H1 (cell line): Measurements from ENCODE around the gene INPP5K. TPM values are rescaled to one million over a fixed set of nuclear protein-coding genes. Genes with fewer than 3 reads are reported as not detected.

ENCODE experiments used
- CTCF ChIA-PET: fragments of 300-600 bp; sonication (Branson Sonifier 250); formaldehyde crosslinking; loops from one replicate; lab custom pipeline; 2021; ENCODE audit not compliant: partially characterized antibody; lab: Charles Lee
- POLR2A ChIA-PET: fragments of 300-600 bp; sonication (Branson Sonifier 250); formaldehyde crosslinking; loops from one replicate; lab custom pipeline; 2021; ENCODE audit warnings: inconsistent platforms; ENCODE audit not compliant: partially characterized antibody; lab: Charles Lee
- DNase-seq, 2 experiments: peaks; one replicate each; pipeline versions ENCODE4 v3.0.0 to v3.0.0-alpha.2; 2010 to 2022; ENCODE audit warnings: low spot score in 2 of 2, low read depth in 1 of 2, mixed read lengths in 1 of 2
- FAIRE-seq: peaks from 2 replicates; lab custom pipeline; 2011; peaks lifted over from hg19 to GRCh38; lab: Jason Lieb, UNC
- H2AFZ ChIP-seq: 2 replicates; pipeline ENCODE4 v1.8.1; 2012; ENCODE audit warnings: low read length, inconsistent platforms
- H2AK5ac ChIP-seq: 2 replicates; pipeline ENCODE4 v1.6.1; 2013; ENCODE audit warnings: low read depth, low read length
- H2BK120ac ChIP-seq: replicated peaks from 2 replicates; pipeline ENCODE3; 2013; ENCODE audit warnings: low read depth, low read length, inconsistent platforms
- H2BK12ac ChIP-seq: 2 replicates; pipeline ENCODE4 v1.6.1; 2013; ENCODE audit warnings: low read depth, low read length
- H2BK15ac ChIP-seq: 2 replicates; pipeline ENCODE4 v1.6.1; 2013; ENCODE audit warnings: low read length
- H2BK20ac ChIP-seq: 2 replicates; pipeline ENCODE4 v1.6.1; 2013; ENCODE audit warnings: low read length
- H2BK5ac ChIP-seq: 2 replicates; pipeline ENCODE4 v1.6.1; 2013; ENCODE audit warnings: low read depth, low read length
- H3K14ac ChIP-seq: 2 replicates; pipeline ENCODE4 v1.6.1; 2013; ENCODE audit warnings: inconsistent platforms; ENCODE audit not compliant: insufficient read length
- H3K18ac ChIP-seq: 2 replicates; pipeline ENCODE4 v1.6.1; 2013; ENCODE audit warnings: low read length; ENCODE audit errors: extremely low read depth
- H3K23ac ChIP-seq: 2 replicates; pipeline ENCODE4 v1.6.1; 2013; ENCODE audit warnings: inconsistent platforms; ENCODE audit not compliant: insufficient read length
- H3K23me2 ChIP-seq: 2 replicates; pipeline ENCODE4 v1.6.1; 2013; ENCODE audit warnings: low read depth, low read length
- H3K27ac ChIP-seq: 2 replicates; pipeline ENCODE4 v1.6.1; 2011; ENCODE audit warnings: low read depth, low read length, inconsistent platforms
- H3K27me3 ChIP-seq, 4 experiments: replicated peaks in 1 of 4; 1 replicate in 1 of 4; 2 replicates in 3 of 4; pipeline versions ENCODE4 v1.6.1 to v1.8.1; 2011 to 2013; ENCODE audit warnings: low read length in 3 of 4, mild to moderate bottlenecking in 3 of 4, inconsistent platforms in 2 of 4, mixed read lengths in 2 of 4, moderate library complexity in 1 of 4; ENCODE audit not compliant: control insufficient read depth in 3 of 4, insufficient read depth in 3 of 4; ENCODE audit errors: extremely low read depth in 1 of 4
- H3K36me3 ChIP-seq, 4 experiments: 2 replicates each; pipeline versions ENCODE4 v1.6.1 to v1.8.1; 2011 to 2013; ENCODE audit warnings: mild to moderate bottlenecking in 4 of 4, low read length in 3 of 4, moderate library complexity in 2 of 4, control low read depth in 1 of 4, inconsistent platforms in 1 of 4; ENCODE audit not compliant: insufficient read depth in 4 of 4, control insufficient read depth in 2 of 4
- H3K4ac ChIP-seq: replicated peaks from 2 replicates; pipeline ENCODE3; 2013; ENCODE audit warnings: low read length, low read depth, mixed read lengths, inconsistent platforms; ENCODE audit not compliant: insufficient read length
- H3K4me1 ChIP-seq, 4 experiments: replicated peaks in 1 of 4; 1 replicate in 1 of 4; 2 replicates in 3 of 4; pipeline versions ENCODE4 v1.6.1 to v1.8.1; 2011 to 2013; ENCODE audit warnings: low read length in 3 of 4, inconsistent platforms in 2 of 4, mixed read lengths in 1 of 4; ENCODE audit not compliant: insufficient read depth in 4 of 4, control insufficient read depth in 3 of 4
- H3K4me2 ChIP-seq, 2 experiments: 2 replicates each; pipeline versions ENCODE4 v1.6.1 to v1.8.1; 2011 to 2013; ENCODE audit warnings: low read depth in 2 of 2, low read length in 2 of 2, control low read depth in 1 of 2, inconsistent platforms in 1 of 2, mild to moderate bottlenecking in 1 of 2; ENCODE audit not compliant: insufficient read depth in 1 of 2
- H3K4me3 ChIP-seq, 4 experiments: fragments of 200-600, 300-600 bp in 1 of 4; sonication (generic), shearing (Covaris generic), sonication (Bioruptor Twin) in 1 of 4; 2 replicates each; pipeline versions ENCODE4 v1.5.1 to v1.8.1; 2011 to 2016; ENCODE audit warnings: low read length in 4 of 4, low read depth in 3 of 4, control low read depth in 2 of 4, inconsistent platforms in 2 of 4, mild to moderate bottlenecking in 2 of 4, mixed read lengths in 1 of 4, moderate library complexity in 1 of 4; ENCODE audit not compliant: insufficient read depth in 2 of 4; ENCODE audit errors: extremely low read depth in 1 of 4
- H3K56ac ChIP-seq: replicated peaks from 2 replicates; pipeline ENCODE3; 2013; ENCODE audit warnings: low read depth, mild to moderate bottlenecking, mixed read lengths, low read length, inconsistent platforms; ENCODE audit not compliant: insufficient read length
- H3K79me1 ChIP-seq: 2 replicates; pipeline ENCODE4 v1.6.1; 2013; ENCODE audit warnings: low read depth, low read length, control low read depth
- H3K79me2 ChIP-seq, 2 experiments: 2 replicates each; pipeline versions ENCODE4 v1.6.1 to v1.8.1; 2012 to 2013; ENCODE audit warnings: low read length in 2 of 2, mild to moderate bottlenecking in 2 of 2, inconsistent platforms in 1 of 2; ENCODE audit not compliant: insufficient read depth in 2 of 2, control insufficient read depth in 1 of 2
- H3K9ac ChIP-seq, 4 experiments: replicated peaks in 1 of 4; 1 replicate in 1 of 4; 2 replicates in 3 of 4; pipeline versions ENCODE4 v1.6.1 to v1.8.1; 2011 to 2013; ENCODE audit warnings: low read depth in 3 of 4, low read length in 3 of 4, control low read depth in 2 of 4, mild to moderate bottlenecking in 2 of 4, moderate library complexity in 2 of 4, inconsistent platforms in 1 of 4; ENCODE audit errors: extremely low read depth in 1 of 4
- H3K9me3 ChIP-seq, 2 experiments: 2 replicates each; pipeline versions ENCODE4 v1.6.1 to v1.8.1; 2012 to 2013; ENCODE audit warnings: mild to moderate bottlenecking in 2 of 2, moderate library complexity in 2 of 2, control low read depth in 1 of 2, inconsistent platforms in 1 of 2, low read depth in 1 of 2, low read length in 1 of 2, mixed read lengths in 1 of 2; ENCODE audit not compliant: insufficient read depth in 2 of 2
- H4K20me1 ChIP-seq, 2 experiments: replicated peaks in 1 of 2; 2 replicates each; pipeline versions ENCODE3 to v1.8.1; 2011 to 2013; ENCODE audit warnings: inconsistent platforms in 2 of 2, low read length in 2 of 2, mild to moderate bottlenecking in 1 of 2; ENCODE audit not compliant: insufficient read depth in 2 of 2, control insufficient read depth in 1 of 2
- H4K5ac ChIP-seq: 2 replicates; pipeline ENCODE4 v1.6.1; 2013; ENCODE audit warnings: low read length, low read depth, mixed read lengths, inconsistent platforms; ENCODE audit not compliant: insufficient read length
- H4K8ac ChIP-seq: 2 replicates; pipeline ENCODE4 v1.8.0; 2013; ENCODE audit warnings: mild to moderate bottlenecking, moderate library complexity, low read length, inconsistent platforms; ENCODE audit not compliant: insufficient read depth; ENCODE audit errors: extremely low read depth
- H4K91ac ChIP-seq: replicated peaks from 2 replicates; pipeline ENCODE3; 2013; ENCODE audit warnings: low read length, mixed read lengths, inconsistent platforms; ENCODE audit not compliant: insufficient read length
- ASH2L ChIP-seq: fragments of 200-600, 300-600 bp; sonication (generic); IDR thresholded peaks from one replicate; pipeline ENCODE4 v1.7.1; 2017; ENCODE audit warnings: low read length
- BACH1 ChIP-seq: IDR thresholded peaks from 2 replicates; pipeline ENCODE4 v1.6.1; 2012; ENCODE audit warnings: low read length, improper control_type of control experiment
- CEBPB ChIP-seq: IDR thresholded peaks from 2 replicates; pipeline ENCODE4 v1.6.1; 2012; ENCODE audit warnings: low read depth, low read length
- CREB1 ChIP-seq: IDR thresholded peaks from 2 replicates; pipeline ENCODE4 v1.6.1; 2012; ENCODE audit warnings: inconsistent platforms
- GABPA ChIP-seq: IDR thresholded peaks from 2 replicates; pipeline ENCODE4 v1.6.1; 2011; ENCODE audit warnings: mild to moderate bottlenecking, low read length, moderate library complexity, borderline replicate concordance; ENCODE audit not compliant: insufficient read depth
- GTF2F1 ChIP-seq: IDR thresholded peaks from 2 replicates; pipeline ENCODE4 v1.6.1; 2012; ENCODE audit warnings: low read depth, low read length, improper control_type of control experiment, borderline replicate concordance
- JUND ChIP-seq: IDR thresholded peaks from 2 replicates; pipeline ENCODE4 v1.6.1; 2011; ENCODE audit warnings: mild to moderate bottlenecking, improper control_type of control experiment, low read length
- KDM4A ChIP-seq: IDR thresholded peaks from one replicate; pipeline ENCODE4 v1.7.1; 2012; ENCODE audit warnings: low read depth, mild to moderate bottlenecking, moderate library complexity, low read length, inconsistent platforms; ENCODE audit not compliant: severe bottlenecking
- RBBP5 ChIP-seq: IDR thresholded peaks from 2 replicates; pipeline ENCODE4 v1.7.1; 2012; ENCODE audit warnings: low read depth, mild to moderate bottlenecking, inconsistent platforms, low read length, moderate library complexity, borderline replicate concordance
- SIRT6 ChIP-seq: IDR thresholded peaks from one replicate; pipeline ENCODE4 v1.7.1; 2012; ENCODE audit warnings: low read length, inconsistent platforms
- SIX5 ChIP-seq: IDR thresholded peaks from 2 replicates; pipeline ENCODE4 v1.6.1; 2011; ENCODE audit warnings: mild to moderate bottlenecking, low read depth, low read length
- SP1 ChIP-seq: IDR thresholded peaks from 2 replicates; pipeline ENCODE4 v1.6.1; 2011; ENCODE audit warnings: low read depth, low read length
- SP4 ChIP-seq: IDR thresholded peaks from 2 replicates; pipeline ENCODE4 v1.6.1; 2012; ENCODE audit warnings: low read length, inconsistent platforms
- TCF12 ChIP-seq: IDR thresholded peaks from 2 replicates; pipeline ENCODE4 v1.6.1; 2011; ENCODE audit warnings: low read depth, mild to moderate bottlenecking, low read length
- YY1 ChIP-seq: IDR thresholded peaks from 2 replicates; pipeline ENCODE4 v1.6.1; 2011; ENCODE audit warnings: low read depth, mild to moderate bottlenecking, low read length
- WGBS, 2 experiments: shearing (Covaris generic) in 1 of 2; methylation state at CpG; one replicate each; pipeline versions ENCODE4 v1.1.6 to v1.1.7; 2013 to 2015; ENCODE audit warnings: low lambda C conversion rate in 2 of 2, mixed read lengths in 2 of 2, inconsistent platforms in 1 of 2, low coverage in 1 of 2, missing lambda C conversion rate in 1 of 2; ENCODE audit not compliant: insufficient replicate concordance in 2 of 2, insufficient coverage in 1 of 2, insufficient read length in 1 of 2; ENCODE audit errors: extremely low coverage in 1 of 2, missing lambda C conversion rate in 1 of 2; 5-methylcytosine and 5-hydroxymethylcytosine counted together
- polyA plus RNA-seq, 7 experiments: library from polyadenylated mRNA; depleted of rRNA in 3 of 7; stranded (reverse) in 5 of 7; unstranded in 2 of 7; fragments of >200 nt in 5 of 7; fragments of 200-250 nt in 2 of 7; gene quantifications; 1 replicate in 5 of 7; 2 replicates in 1 of 7; 4 replicates in 1 of 7; pipeline versions ENCODE4 v1.2.1 to v1.2.3, GENCODE V29; 2011 to 2013; ENCODE audit warnings: missing spikeins in 2 of 7, mixed read lengths in 2 of 7
- total RNA-seq: library from RNA; stranded (reverse); fragmentation: NEBNext Ultra II Directional; extraction: Animal tissue kit (Norgen Biotek cat#: 25700); gene quantifications from 2 replicates; pipeline ENCODE4 v1.2.1, GENCODE V29; 2021

The INPP5K gene
- total and polyA plus RNA-seq, 2 of the 8 experiments (the other 6 are each of a cell fraction or from before 2014, with no cell fraction given) = 21.0 to 24.1 TPM

DNA sequence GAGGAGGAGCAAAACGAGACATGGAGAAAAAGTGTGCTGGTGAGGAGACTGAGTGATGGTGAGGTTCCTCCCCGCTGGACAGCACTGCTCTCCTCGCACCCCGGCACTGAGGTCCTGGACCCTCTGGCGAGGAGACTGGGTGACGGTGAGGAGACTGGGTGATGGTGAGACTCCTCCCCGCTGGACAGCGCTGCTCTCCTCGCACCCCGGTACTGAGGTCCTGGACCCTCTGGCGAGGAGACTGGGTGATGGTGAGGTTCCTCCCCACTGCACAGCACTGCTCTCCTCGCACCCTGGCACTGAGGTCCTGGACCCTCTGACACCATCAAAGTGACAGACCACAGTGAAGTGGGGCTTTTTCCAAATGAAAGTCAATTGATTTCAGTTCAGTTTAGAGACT, 35.3 kb upstream of the INPP5K start:
- no peak overlapping the region for H2BK20ac ChIP-seq
- no peak for FAIRE-seq
- POLR2A ChIA-PET = no interaction called here
- TF ChIP-seq GTF2F1 (no peak), SIX5 (no peak), SP1 (no peak), YY1 (no peak), KDM4A (no peak), RBBP5 (no peak), GABPA (no peak), SP4 (no peak), JUND (no peak), BACH1 (no peak), TCF12 (no peak), CREB1 (no peak), ASH2L (no peak), CEBPB (no peak), SIRT6 (no peak)

More for the DNA sequence above, 35.3 kb upstream of the INPP5K start:
- Histone ChIP-seq H3K14ac (no peak overlapping the region), H2BK5ac (no peak overlapping the region), H3K9ac (no peak overlapping the region), H3K23me2 (no peaks in the 10 kb centered on the region), H3K4ac (no peak overlapping the region), H3K79me2 (peaks cover 0 to 6% of the 10 kb centered on the region in 2 experiments; a peak in 1 of 4 replicates), H3K27me3 (no peaks in the 10 kb centered on the region; a peak in 1 of 7 replicates), H4K8ac (no peak overlapping the region), H2BK12ac (no peak overlapping the region), H3K56ac (no peak overlapping the region), H2BK15ac (no peak overlapping the region), H3K23ac (no peak overlapping the region), H3K4me2 (no peak overlapping the region), H3K27ac (no peak overlapping the region), H2AFZ (no peak overlapping the region), H3K9me3 (no peaks in the 10 kb centered on the region), H3K4me3 (no peak overlapping the region), H2BK120ac (no peak overlapping the region), H4K5ac (no peak overlapping the region), H3K4me1 (no peaks in the 10 kb centered on the region), H4K91ac (no peak overlapping the region), H2AK5ac (no peak overlapping the region), H3K36me3 (peaks cover 0 to 14% (median 10%) of the 10 kb centered on the region in 4 experiments; a peak in 5 of 8 replicates), H3K18ac (no peak overlapping the region), H4K20me1 (peaks cover 2 to 11% of the 10 kb centered on the region in 2 experiments), H3K79me1 (peaks cover 8% of the 10 kb centered on the region; the same call in 1 of the 2 replicates)
- 94% methylated on average over 12 of the region's 12 CpGs; no CpG with 5 or more reads in 1 of the 2 experiments for WGBS, 2 experiments
- CTCF ChIA-PET = interaction anchor here (1.5 to 1.8 kb wide), 2 partner anchors 19 to 78 kb away, joined by 4 to 10 read pairs; no protein-coding TSS in a partner anchor
- DNase-seq = no peak
